HepG2 (cell line): ENCODE results near the gene SIGLEC10. TPM values are rescaled to one million over a fixed set of nuclear protein-coding genes. Genes with fewer than 3 reads are reported as not detected.
A peak's percentile ranks its signal among the peaks of the same experiment; 100 is the strongest.

Experiments used
- DRAP1 ChIP-seq: IDR thresholded peaks from 2 replicates; pipeline ENCODE4 v1.6.1; 2016; ENCODE audit warnings: missing genetic modification reagents, missing compliant biosample characterization
- FOXP1 ChIP-seq, 2 experiments: fragments of 450-650 bp in 1 of 2; IDR thresholded peaks; 2 replicates each; pipeline ENCODE4 v1.6.1; 2017 to 2018; ENCODE audit warnings: antibody characterized with exemption in 1 of 2
- FUBP1 ChIP-seq: sonication (generic); formaldehyde crosslinking; IDR thresholded peaks from 2 replicates; pipeline ENCODE4 v1.5.1; 2020; ENCODE audit warnings: missing genetic modification reagents, mild to moderate bottlenecking, borderline replicate concordance
- KMT2B ChIP-seq: IDR thresholded peaks from 2 replicates; pipeline ENCODE4 v1.6.1; 2016; ENCODE audit warnings: missing genetic modification reagents, missing compliant biosample characterization
- NONO ChIP-seq, 2 experiments: fragments of 450-650 bp in 1 of 2; sonication (generic) in 1 of 2; formaldehyde crosslinking in 1 of 2; IDR thresholded peaks in 1 of 2; conservative IDR thresholded peaks in 1 of 2; 2 replicates each; pipeline versions ENCODE4 v1.6.1 to v1.8.0; 2017 to 2022; ENCODE audit warnings: mild to moderate bottlenecking in 1 of 2, missing genetic modification reagents in 1 of 2, moderate library complexity in 1 of 2
- NR0B2 ChIP-seq: sonication (generic); formaldehyde crosslinking; IDR thresholded peaks from 2 replicates; pipeline ENCODE4 v1.4.0; 2020; ENCODE audit warnings: mild to moderate bottlenecking, missing genetic modification reagents
- PATZ1 ChIP-seq: sonication (generic); formaldehyde crosslinking; IDR thresholded peaks from 2 replicates; pipeline ENCODE4 v1.4.0; 2020; ENCODE audit warnings: missing genetic modification reagents
- PREB ChIP-seq: sonication (generic); formaldehyde crosslinking; IDR thresholded peaks from 2 replicates; pipeline ENCODE4 v1.4.0; 2020; ENCODE audit warnings: missing genetic modification reagents
- RFX5 ChIP-seq: IDR thresholded peaks from 2 replicates; pipeline ENCODE4 v1.6.1; 2011; ENCODE audit warnings: low read depth, low read length, improper control_type of control experiment
- TRIM22 ChIP-seq: fragments of 450-650 bp; IDR thresholded peaks from 2 replicates; pipeline ENCODE4 v1.6.1; 2017
- TSC22D2 ChIP-seq: sonication (generic); formaldehyde crosslinking; IDR thresholded peaks from 2 replicates; pipeline ENCODE4 v1.5.1; 2020; ENCODE audit warnings: missing genetic modification reagents, mild to moderate bottlenecking, borderline replicate concordance
- ZNF280B ChIP-seq: sonication (generic); formaldehyde crosslinking; IDR thresholded peaks from 2 replicates; pipeline ENCODE4 v1.5.0; 2020; ENCODE audit warnings: missing genetic modification reagents, mild to moderate bottlenecking, borderline replicate concordance
- ZNF333 ChIP-seq: sonication (generic); formaldehyde crosslinking; IDR thresholded peaks from 2 replicates; pipeline ENCODE4 v1.4.0; 2020; ENCODE audit warnings: mild to moderate bottlenecking, missing genetic modification reagents, borderline replicate concordance
- ZNF550 ChIP-seq: sonication (generic); formaldehyde crosslinking; IDR thresholded peaks from 2 replicates; pipeline ENCODE4 v1.4.0; 2020; ENCODE audit warnings: mild to moderate bottlenecking, missing genetic modification reagents, borderline replicate concordance
- ZNF572 ChIP-seq: sonication (generic); formaldehyde crosslinking; IDR thresholded peaks from 2 replicates; pipeline ENCODE4 v1.5.1; 2020; ENCODE audit warnings: mild to moderate bottlenecking, missing genetic modification reagents
- ZNF691 ChIP-seq: sonication (generic); formaldehyde crosslinking; IDR thresholded peaks from 2 replicates; pipeline ENCODE4 v1.4.0; 2020; ENCODE audit warnings: missing genetic modification reagents, low read depth, mild to moderate bottlenecking, borderline replicate concordance
- polyA plus RNA-seq, 8 experiments: library from polyadenylated mRNA; depleted of rRNA in 3 of 8; stranded (reverse) in 7 of 8; unstranded in 1 of 8; fragments of >200 nt; fragmentation: Illumina TruSeq in 4 of 8; extraction: Trizol in 4 of 8; gene quantifications; 2 replicates each; pipeline versions ENCODE4 v1.2.1 to v1.2.3, GENCODE V29; 2011 to 2016; ENCODE audit warnings: low read depth in 4 of 8, missing spikeins in 1 of 8, mixed read lengths in 1 of 8; ENCODE audit not compliant: insufficient read depth in 1 of 8
- total RNA-seq, 5 experiments: library from RNA; depleted of rRNA; stranded (reverse); fragments of >200 nt; fragmentation: Illumina TruSeq; extraction: Trizol; gene quantifications; 2 replicates each; pipeline ENCODE4 v1.2.3, GENCODE V29; 2016; ENCODE audit warnings: low read depth in 1 of 5

SIGLEC10 gene
- total and polyA plus RNA-seq, 2 of the 13 experiments (the other 11 are each of a cell fraction or from before 2014, with no cell fraction given) = not detected

- TF ChIP-seq DRAP1 (CRISPR knock-in tag) (0 out of 2 replicates have a peak, but pooled peaks have one; percentile 15), FUBP1 (CRISPR knock-in tag) (no peak), TRIM22 (no peak), ZNF550 (CRISPR knock-in tag) (no peak), ZNF572 (CRISPR knock-in tag) (no peak), RFX5 (no peak), NONO (IDR thresholded peaks at IDR 0.05) (no peak), NONO (CRISPR knock-in tag; conservative IDR thresholded peaks at IDR 0.05) (0 out of 2 replicates have a peak, but pooled peaks have one; percentile 10), ZNF280B (0 out of 2 replicates have a peak, but pooled peaks have one; percentile 18), PREB (CRISPR knock-in tag) (no peak), NR0B2 (CRISPR knock-in tag) (no peak), ZNF691 (CRISPR knock-in tag) (no peak), ZNF333 (CRISPR knock-in tag) (no peak), KMT2B (CRISPR knock-in tag) (no peak), TSC22D2 (CRISPR knock-in tag) (no peak), PATZ1 (CRISPR knock-in tag) (peak; percentile 55; the same call in 1 of the 2 replicates), FOXP1 (IDR thresholded peaks at IDR 0.05) (no peak), FOXP1 (CRISPR knock-in tag; IDR thresholded peaks at IDR 0.05) (0 out of 2 replicates have a peak, but pooled peaks have one; percentile 27)
Observed at GRCh38 chr19:51364200-51365106, 53.0 kb downstream of the SIGLEC10 start (continued).
